GM12878 (cell line): ENCODE data around the gene LRRN4CL. TPM values are rescaled to one million over a fixed set of nuclear protein-coding genes. Genes with fewer than 3 reads are reported as not detected.
"Not testable (repeated sequence)": the region's sequence is repeated elsewhere in the genome, so short reads cannot be mapped to it uniquely, and the experiment has no call there.

ENCODE experiments used
- ATAC-seq: fragments of 200-7000 bp; cut with Tn5 transposase; 3 replicates; pipeline ENCODE4 v1.9.1; 2020; ENCODE audit warnings: mild to moderate bottlenecking, moderate library complexity
- BruUV-seq: library from RNA; stranded (reverse); fragments of 400-500 nt; replicated peaks from 2 replicates; lab custom pipeline; 2021; lab: Mats Ljungman, UMichigan
- CTCF ChIA-PET: fragments of 300-600 bp; sonication (Branson Sonifier 250); formaldehyde crosslinking; extraction: SDS; loops from one replicate; lab custom pipeline; 2021; ENCODE audit warnings: inconsistent platforms; lab: Yijun Ruan, JAX
- POLR2A ChIA-PET: fragments of 350-600 bp; formaldehyde crosslinking; extraction: SDS; loops from one replicate; lab custom pipeline; 2021; ENCODE audit warnings: inconsistent platforms; lab: Charles Lee
- RAD21 ChIA-PET: fragments of 300-600 bp; sonication (Branson Sonifier 250); formaldehyde crosslinking; loops from one replicate; lab custom pipeline; 2023; ENCODE audit warnings: antibody characterized with exemption; ENCODE audit not compliant: unreplicated experiment; lab: Charles Lee
- SMC1A ChIA-PET: fragments of 300-600 bp; sonication (Branson Sonifier 250); formaldehyde crosslinking; loops from one replicate; lab custom pipeline; 2023; ENCODE audit not compliant: unreplicated experiment, uncharacterized antibody; lab: Charles Lee
- DNase-seq: peaks from one replicate; pipeline ENCODE4 v3.0.0-alpha.2; 2011; ENCODE audit warnings: low read depth, low spot score
- FAIRE-seq: peaks from 3 replicates; lab custom pipeline; 2011; peaks lifted over from hg19 to GRCh38; lab: Jason Lieb, UNC
- H2AFZ ChIP-seq: 2 replicates; pipeline ENCODE4 v1.6.0; 2011; ENCODE audit warnings: low read depth, low read length, control low read depth; ENCODE audit not compliant: control insufficient read depth
- H3K27ac ChIP-seq: 2 replicates; pipeline ENCODE4 v1.5.1; 2011; ENCODE audit warnings: control low read depth; ENCODE audit not compliant: control insufficient read depth, insufficient read depth
- H3K27me3 ChIP-seq, 2 experiments: replicated peaks in 1 of 2; 2 replicates each; pipeline versions ENCODE4 v1.6.0 to v1.6.1; 2011; ENCODE audit warnings: low read length in 1 of 2; ENCODE audit not compliant: control insufficient read depth in 2 of 2, insufficient read depth in 2 of 2
- H3K36me3 ChIP-seq, 2 experiments: 2 replicates each; pipeline ENCODE4 v1.5.1; 2011; ENCODE audit warnings: low read length in 1 of 2; ENCODE audit not compliant: control insufficient read depth in 2 of 2, insufficient read depth in 2 of 2
- H3K4me1 ChIP-seq: 2 replicates; pipeline ENCODE4 v1.6.1; 2011; ENCODE audit warnings: mild to moderate bottlenecking, low read length, moderate library complexity, mixed read lengths; ENCODE audit not compliant: control insufficient read depth, insufficient read depth
- H3K4me2 ChIP-seq: 2 replicates; pipeline ENCODE4 v1.6.0; 2011; ENCODE audit warnings: control low read depth; ENCODE audit not compliant: control insufficient read depth, insufficient read depth
- H3K4me3 ChIP-seq: fragments of 200-600 bp; sonication (generic); 2 replicates; pipeline ENCODE4 v1.5.1; 2016
- H3K79me2 ChIP-seq: 2 replicates; pipeline ENCODE4 v1.6.0; 2011; ENCODE audit warnings: low read length; ENCODE audit not compliant: control insufficient read depth, insufficient read depth
- H3K9ac ChIP-seq: 2 replicates; pipeline ENCODE4 v1.8.0; 2011; ENCODE audit warnings: low read length, control low read depth, mixed read lengths; ENCODE audit not compliant: control insufficient read depth, insufficient read depth
- H3K9me3 ChIP-seq: replicated peaks from 3 replicates; pipeline ENCODE4 v1.5.1; 2011; ENCODE audit warnings: mild to moderate bottlenecking, low read length; ENCODE audit not compliant: control insufficient read depth, insufficient read depth
- H4K20me1 ChIP-seq: 2 replicates; pipeline ENCODE4 v1.6.0; 2011; ENCODE audit not compliant: control insufficient read depth, insufficient read depth
- ESRRA ChIP-seq: IDR thresholded peaks from 2 replicates; pipeline ENCODE4 v1.6.1; 2012; ENCODE audit warnings: mild to moderate bottlenecking, low read length, improper control_type of control experiment
- IRF4 ChIP-seq: IDR thresholded peaks from 2 replicates; pipeline ENCODE4 v1.6.1; 2011; ENCODE audit warnings: low read depth, low read length
- RAD21 ChIP-seq: IDR thresholded peaks from 2 replicates; pipeline ENCODE4 v1.6.1; 2011; ENCODE audit warnings: mild to moderate bottlenecking, low read depth, low read length, moderate library complexity; ENCODE audit not compliant: insufficient read depth
- SMC3 ChIP-seq: IDR thresholded peaks from 2 replicates; pipeline ENCODE4 v1.6.1; 2011; ENCODE audit warnings: low read length, improper control_type of control experiment, borderline replicate concordance
- WGBS: methylation state at CpG from one replicate; pipeline ENCODE4 v1.1.6; 2016; ENCODE audit warnings: low lambda C conversion rate; ENCODE audit not compliant: insufficient replicate concordance, insufficient coverage; ENCODE audit errors: missing lambda C conversion rate; 5-methylcytosine and 5-hydroxymethylcytosine counted together
- in situ Hi-C: fragments of 300-500 bp; cut with MboI; formaldehyde crosslinking; loops from 9 replicates; pipeline ENCODE4 v1.14.3; 2018; ENCODE audit warnings: mixed read lengths
- intact Hi-C: fragments of 100-400 bp; cut with micrococcal nuclease; formaldehyde crosslinking; loops from one replicate; pipeline ENCODE4 v1.14.2; 2022; ENCODE audit not compliant: unreplicated experiment
- polyA plus RNA-seq, 11 experiments: library from polyadenylated mRNA; depleted of rRNA in 4 of 11; unstranded in 6 of 11; stranded (reverse) in 5 of 11; fragments of >200 nt; fragmentation: Nextera tagmentation in 4 of 11; fragmentation: Illumina TruSeq in 1 of 11; extraction: Ambion mirVana in 4 of 11; extraction: Trizol in 1 of 11; gene quantifications; 1 replicate in 1 of 11; 2 replicates in 10 of 11; pipeline versions ENCODE4 v1.2.1 to v1.2.3, GENCODE V29; 2011 to 2016; ENCODE audit warnings: inconsistent platforms in 2 of 11, missing spikeins in 2 of 11, low read depth in 1 of 11
- total RNA-seq, 4 experiments: library from RNA; depleted of rRNA in 3 of 4; stranded (reverse); fragments of >200 nt in 3 of 4; fragmentation: Illumina TruSeq in 1 of 4; extraction: Trizol in 1 of 4; gene quantifications; 2 replicates each; pipeline versions ENCODE4 v1.2.1 to v1.2.3, GENCODE V29; 2013 to 2021
- TF ChIP-seq, protein P1 (sequence below), 3 experiments: IDR thresholded peaks in 2 of 3; conservative IDR thresholded peaks in 1 of 3; 2 replicates each; pipeline ENCODE4 v1.5.1; 2011; ENCODE audit warnings: low read depth in 3 of 3, low read length in 3 of 3, mild to moderate bottlenecking in 3 of 3, control low read depth in 2 of 3, moderate library complexity in 2 of 3, inconsistent platforms in 1 of 3, mixed read lengths in 1 of 3; ENCODE audit not compliant: control insufficient read depth in 2 of 3, insufficient read depth in 1 of 3; ENCODE audit errors: extremely low read depth in 1 of 3

LRRN4CL gene
- total and polyA plus RNA-seq, 10 of the 15 experiments (the other 5 are each of a cell fraction or from before 2014, with no cell fraction given) = 0.01 to 0.06 TPM; not detected in 8

DNA sequence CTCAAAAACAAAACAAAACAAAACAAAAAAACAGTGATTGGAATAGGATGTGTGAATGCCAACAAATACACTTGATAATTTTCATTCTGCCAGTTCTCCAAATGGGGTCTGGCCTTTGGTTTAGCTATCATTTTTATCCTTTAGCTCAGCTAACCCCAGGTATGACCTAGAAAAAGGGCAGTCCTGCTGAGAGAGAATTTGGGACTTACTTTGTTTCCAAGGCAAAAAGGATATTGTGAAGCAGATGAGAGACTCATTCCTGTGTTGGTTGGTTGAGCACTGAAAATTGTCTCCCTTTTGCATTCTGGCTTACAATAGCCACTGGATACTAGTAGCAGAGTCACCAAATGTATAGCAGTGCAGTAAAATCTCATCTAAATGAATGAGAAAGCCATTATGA is 47.9 kb upstream of the LRRN4CL start:
- peaks cover 5 to 23% of the 10 kb centered on the region in 2 experiments for H3K36me3 ChIP-seq
- peaks cover 12% of the 10 kb centered on the region for H3K79me2 ChIP-seq
- intact Hi-C loops (no loop called here), in situ Hi-C loops (no loop called here)
- ChIA-PET SMC1A (no interaction called here), POLR2A (interaction anchor here (1.1 to 1.4 kb wide), 3 partner anchors 8 to 17 kb away, joined by 3 to 4 read pairs (median 3); partner anchors contain the start of gene ZBTB3), RAD21 (no interaction called here), CTCF (interaction anchor here (0.9 kb wide), 1 partner anchor 49 kb away, joined by 4 read pairs; no protein-coding TSS in a partner anchor)
- H3K4me2 ChIP-seq = no peak overlapping the region
- no peak overlapping the region for H2AFZ ChIP-seq
- DNase-seq (no peak), FAIRE-seq (no peak), ATAC-seq (no peak)
- TF ChIP-seq ESRRA = no peak
- BruUV-seq = no TSS peak
- no peaks in the 10 kb centered on the region for H3K9me3 ChIP-seq
- no peak overlapping the region for H3K4me3 ChIP-seq
- H3K4me1 ChIP-seq = no peaks in the 10 kb centered on the region
- H3K27ac ChIP-seq = no peak overlapping the region
- H3K27me3 ChIP-seq = no peaks in the 10 kb centered on the region
- no peak overlapping the region for H3K9ac ChIP-seq
- H4K20me1 ChIP-seq = no peaks in the 10 kb centered on the region

DNA sequence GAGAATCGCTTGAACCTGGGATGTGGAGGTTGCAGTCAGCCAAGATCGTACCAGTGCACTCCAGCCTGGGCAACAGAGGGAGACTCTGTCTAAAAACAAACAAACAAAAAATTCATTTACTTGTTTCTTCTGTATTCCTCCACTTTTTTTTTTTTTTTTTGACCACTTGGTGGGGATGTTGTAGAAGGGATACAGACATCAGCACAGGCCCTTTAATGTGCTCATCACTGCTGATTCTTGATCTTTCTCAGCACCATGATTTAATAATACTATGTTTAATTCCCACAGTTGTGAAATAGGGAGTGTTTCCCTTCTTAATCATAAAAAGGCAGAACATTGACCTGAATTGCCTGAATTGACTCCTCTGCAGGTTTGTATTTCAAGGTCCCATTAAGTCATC is 43.5 kb upstream of the LRRN4CL start:
- no peaks in the 10 kb centered on the region for H3K27me3 ChIP-seq
- H3K4me1 ChIP-seq = no peaks in the 10 kb centered on the region
- H3K9me3 ChIP-seq = no peaks in the 10 kb centered on the region; the same call in 2 of the 3 replicates
- ChIA-PET CTCF (interaction anchor here (0.7 to 1.5 kb wide), 5 partner anchors 29 to 218 kb away, joined by 3 to 5 read pairs (median 3); partner anchors contain the start of gene POLR2G), RAD21 (interaction anchor here (0.7 to 2.1 kb wide), 2 partner anchors 35 to 37 kb away, joined by 3 to 7 read pairs; no protein-coding TSS in a partner anchor), SMC1A (no interaction called here), POLR2A (interaction anchor here (0.5 to 1.0 kb wide), 3 partner anchors 19 to 47 kb away, joined by 3 to 5 read pairs (median 4); no protein-coding TSS in a partner anchor)
- 98% methylated on average over 2 of the region's 2 CpGs for WGBS
- H3K4me3 ChIP-seq = no peak overlapping the region
- H3K9ac ChIP-seq = no peak overlapping the region
- peaks cover 41% of the 10 kb centered on the region for H3K79me2 ChIP-seq
- no peak overlapping the region for H3K27ac ChIP-seq
- peaks cover 4 to 16% of the 10 kb centered on the region in 2 experiments; a peak in 3 of 4 replicates for H3K36me3 ChIP-seq
- ATAC-seq = peak; percentile 22; the same call in 1 of the 3 replicates
- BruUV-seq = no TSS peak
- FAIRE-seq = no peak
- DNase-seq = no peak
- intact Hi-C loops (no loop called here), in situ Hi-C loops (no loop called here)
- no peak overlapping the region for H3K4me2 ChIP-seq
- H2AFZ ChIP-seq = no peak overlapping the region
- H4K20me1 ChIP-seq = no peaks in the 10 kb centered on the region
- peak; percentile 40; the same call in 1 of the 2 replicates for TF ChIP-seq RAD21
- TF ChIP-seq, protein P1, sequence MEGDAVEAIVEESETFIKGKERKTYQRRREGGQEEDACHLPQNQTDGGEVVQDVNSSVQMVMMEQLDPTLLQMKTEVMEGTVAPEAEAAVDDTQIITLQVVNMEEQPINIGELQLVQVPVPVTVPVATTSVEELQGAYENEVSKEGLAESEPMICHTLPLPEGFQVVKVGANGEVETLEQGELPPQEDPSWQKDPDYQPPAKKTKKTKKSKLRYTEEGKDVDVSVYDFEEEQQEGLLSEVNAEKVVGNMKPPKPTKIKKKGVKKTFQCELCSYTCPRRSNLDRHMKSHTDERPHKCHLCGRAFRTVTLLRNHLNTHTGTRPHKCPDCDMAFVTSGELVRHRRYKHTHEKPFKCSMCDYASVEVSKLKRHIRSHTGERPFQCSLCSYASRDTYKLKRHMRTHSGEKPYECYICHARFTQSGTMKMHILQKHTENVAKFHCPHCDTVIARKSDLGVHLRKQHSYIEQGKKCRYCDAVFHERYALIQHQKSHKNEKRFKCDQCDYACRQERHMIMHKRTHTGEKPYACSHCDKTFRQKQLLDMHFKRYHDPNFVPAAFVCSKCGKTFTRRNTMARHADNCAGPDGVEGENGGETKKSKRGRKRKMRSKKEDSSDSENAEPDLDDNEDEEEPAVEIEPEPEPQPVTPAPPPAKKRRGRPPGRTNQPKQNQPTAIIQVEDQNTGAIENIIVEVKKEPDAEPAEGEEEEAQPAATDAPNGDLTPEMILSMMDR (IDR thresholded peaks at IDR 0.05 in 2 of 3, conservative IDR thresholded peaks at IDR 0.05 in 1 of 3; ENCODE audit: control insufficient read depth in 2 of 3, extremely low read depth in 1 of 3, insufficient read depth in 1 of 3, low read depth in 3 of 3, low read length in 3 of 3) = peak in 1 of 3 experiments; percentile 36; a peak in 2 of 6 replicates
- TF ChIP-seq SMC3 = peak; percentile 10; the same call in 1 of the 2 replicates
- TF ChIP-seq IRF4 = no peak

DNA sequence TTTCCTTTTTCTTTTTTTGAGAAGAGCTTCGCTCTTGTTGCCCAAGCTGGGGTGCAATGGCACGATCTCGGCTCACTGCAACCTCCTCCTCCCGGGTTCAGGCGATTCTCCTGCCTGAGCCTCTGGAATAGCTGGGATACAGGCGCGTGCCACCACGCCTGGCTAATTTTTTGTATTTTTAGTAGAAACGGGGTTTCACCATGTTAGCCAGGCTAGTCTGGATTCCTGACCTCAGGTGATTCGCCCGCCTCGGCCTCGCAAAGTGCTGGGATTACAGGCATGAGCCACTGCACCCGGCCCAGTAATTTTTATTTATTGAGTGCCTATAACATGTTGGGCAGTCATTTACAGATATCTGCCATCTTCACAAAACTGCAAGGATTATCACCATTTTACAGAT is 40.7 kb upstream of the LRRN4CL start:
- in situ Hi-C loops, H2AFZ ChIP-seq, H3K9me3 ChIP-seq, H3K4me1 ChIP-seq, DNase-seq, BruUV-seq, H3K27me3 ChIP-seq, ATAC-seq, H3K27ac ChIP-seq, intact Hi-C loops, FAIRE-seq: not testable (repeated sequence)
- 89% methylated on average over 14 of the region's 14 CpGs for WGBS
- H3K4me3 ChIP-seq = peak overlapping the region; percentile 90
- POLR2A ChIA-PET = interaction anchor here (0.6 to 6.8 kb wide), 16 partner anchors 10 to 146 kb away, joined by 3 to 79 read pairs (median 5); partner anchors contain the start of genes BSCL2, GNG3, MTA2 and POLR2G
- peaks cover under 1 to 13% of the 10 kb centered on the region in 2 experiments; a peak in 2 of 4 replicates for H3K36me3 ChIP-seq
- 0 out of 2 replicates have a peak overlapping the region, but pooled peaks have one; percentile 91 for H3K9ac ChIP-seq
- H3K4me2 ChIP-seq = peak overlapping the region; percentile 89
- H3K79me2 ChIP-seq = peaks cover 60% of the 10 kb centered on the region
- CTCF ChIA-PET = interaction anchor here (1.0 to 5.4 kb wide), 7 partner anchors 24 to 306 kb away, joined by 3 to 34 read pairs (median 4); partner anchors contain the start of genes TAF6L, TMEM179B and ZBTB3
- SMC1A ChIA-PET = interaction anchor here (0.7 to 4.8 kb wide), 7 partner anchors 14 to 125 kb away, joined by 3 to 27 read pairs (median 6); partner anchors contain the start of gene ZBTB3
- RAD21 ChIA-PET = interaction anchor here (1.1 to 5.2 kb wide), 4 partner anchors 24 to 111 kb away, joined by 3 to 44 read pairs (median 5); partner anchors contain the start of genes LBHD1 and ZBTB3
- peaks cover 11% of the 10 kb centered on the region; the same call in 1 of the 2 replicates for H4K20me1 ChIP-seq
